GM21737 (cell line): ENCODE data around the gene NYAP1.
A peak's percentile ranks its signal among the peaks of the same experiment; 100 is the strongest.
"Not testable (repeated sequence)": the region's sequence is repeated elsewhere in the genome, so short reads cannot be mapped to it uniquely, and the experiment has no call there.

Experiments used
- ATAC-seq: cut with Tn5 transposase; IDR thresholded peaks from one replicate; pipeline ENCODE4 v1.9.1; 2021; ENCODE audit warnings: mild to moderate bottlenecking, moderate library complexity; ENCODE audit not compliant: unreplicated experiment

The NYAP1 gene

DNA sequence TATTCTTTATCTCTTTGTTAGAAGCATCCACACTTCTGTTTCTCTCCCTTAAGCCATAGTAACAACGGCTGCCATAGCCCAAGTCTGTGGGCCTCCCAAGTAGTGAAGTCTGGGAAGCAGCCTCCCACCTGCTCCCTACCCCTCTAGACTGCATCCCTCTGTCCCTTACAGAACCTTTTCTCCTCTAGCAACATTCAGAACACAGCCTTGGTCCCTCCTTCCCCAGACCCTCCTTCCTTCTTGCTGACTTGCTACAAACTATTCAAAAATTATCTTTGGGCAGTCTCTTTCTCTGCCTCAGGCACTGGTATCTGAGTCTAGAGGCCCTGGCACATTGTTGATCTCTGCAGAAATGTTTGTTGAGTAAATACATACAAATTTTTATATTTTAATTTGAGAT lies 2.3 kb upstream of the NYAP1 start:
- no peak for ATAC-seq

GRCh38 chr7:100482728-100483089 lies 1.0 kb upstream of the NYAP1 start:
- no peak for ATAC-seq

- ATAC-seq = peak; percentile 53
These were observed 521 bp upstream of the NYAP1 start for GRCh38 chr7:100483090-100483721.

DNA sequence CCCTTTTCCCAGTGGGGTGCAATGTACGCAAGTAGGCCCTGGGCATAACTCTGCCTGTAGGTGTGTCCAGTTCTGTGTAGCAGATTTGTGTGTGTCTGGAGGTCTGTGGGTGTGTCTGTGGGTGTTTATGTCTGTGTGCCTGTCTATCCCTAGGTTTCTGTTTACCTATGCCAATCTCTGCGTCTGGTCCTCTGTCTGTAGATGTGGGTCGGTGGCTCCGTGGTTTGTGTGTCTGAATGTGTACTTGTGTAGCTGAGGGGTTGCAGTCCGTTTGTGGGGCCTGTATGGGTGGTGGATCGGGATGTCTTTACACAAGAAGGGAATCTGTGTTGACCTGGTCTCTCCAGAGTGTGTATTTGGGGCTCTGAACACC lies 932 bp downstream of the NYAP1 start:
- no peak for ATAC-seq

DNA sequence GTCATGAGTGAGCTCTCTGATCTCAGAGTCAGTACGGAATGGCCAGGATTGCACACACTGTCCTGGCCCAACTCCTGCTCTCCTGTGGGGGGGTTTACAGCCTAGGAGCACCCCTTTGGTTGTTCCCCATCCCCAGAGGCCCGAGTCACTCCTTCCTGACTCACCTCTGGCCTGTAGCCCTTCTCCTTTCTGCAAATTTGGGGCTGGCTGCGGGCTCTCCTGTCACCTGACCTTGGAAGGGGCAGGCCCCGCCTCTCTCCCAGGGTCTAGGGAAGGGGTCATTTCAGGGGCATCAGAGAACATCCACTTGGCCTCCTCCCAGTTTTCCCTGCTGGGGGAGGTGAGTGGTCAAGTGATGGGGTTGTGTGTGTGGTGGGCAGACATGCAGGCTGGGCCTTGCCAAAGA lies 1.7 kb downstream of the NYAP1 start:
- ATAC-seq = no peak

DNA sequence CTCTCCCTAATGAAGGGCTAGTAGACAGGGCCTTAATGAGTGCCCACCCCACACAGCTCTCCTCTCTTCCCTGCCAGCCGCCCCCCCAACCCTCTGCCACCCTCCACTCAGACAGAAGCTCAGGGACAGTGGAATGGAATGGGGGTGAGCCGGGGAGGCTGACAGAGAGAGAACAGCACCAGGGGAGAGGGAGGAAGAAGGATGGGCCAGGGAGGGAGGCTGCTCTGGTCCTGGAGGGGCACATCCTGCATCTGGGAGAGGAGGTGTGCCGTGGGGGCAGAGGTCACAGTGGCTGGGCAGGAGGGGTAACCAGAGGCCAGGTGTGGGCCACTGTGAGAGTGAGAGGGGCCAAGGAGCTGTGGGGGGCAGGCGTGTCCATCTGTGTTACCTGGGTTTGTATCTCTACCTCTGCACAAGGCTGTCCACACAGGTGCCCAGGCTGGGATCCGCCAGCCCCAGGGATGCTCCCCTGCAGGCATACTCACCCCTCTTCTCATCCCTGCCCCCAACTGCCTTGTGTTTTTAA lies 2.4 kb downstream of the NYAP1 start:
- no peak for ATAC-seq

GRCh38 chr7:100486753-100487446 lies 3.2 kb downstream of the NYAP1 start:
- ATAC-seq = no peak

GRCh38 chr7:100488333-100489095 lies 4.8 kb downstream of the NYAP1 start:
- no peak for ATAC-seq

DNA sequence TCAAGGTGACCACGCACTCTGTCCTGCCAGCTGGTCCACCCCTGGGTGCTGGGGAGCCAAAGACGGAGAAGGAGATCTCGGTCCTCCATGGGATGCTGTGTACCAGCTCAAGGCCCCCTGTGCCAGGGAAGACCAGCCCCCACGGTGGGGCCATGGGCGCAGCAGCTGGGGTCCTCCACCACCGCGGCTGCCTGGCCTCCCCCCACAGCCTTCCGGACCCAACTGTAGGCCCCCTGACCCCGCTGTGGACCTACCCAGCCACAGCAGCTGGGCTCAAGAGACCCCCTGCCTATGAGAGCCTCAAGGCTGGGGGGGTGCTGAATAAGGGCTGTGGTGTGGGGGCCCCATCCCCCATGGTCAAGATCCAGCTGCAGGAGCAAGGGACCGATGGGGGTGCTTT lies 5.4 kb downstream of the NYAP1 start:
- no peak for ATAC-seq

GRCh38 chr7:100489824-100490223 lies 6.1 kb downstream of the NYAP1 start:
- no peak for ATAC-seq

GRCh38 chr7:100490483-100491191 lies 6.9 kb downstream of the NYAP1 start:
- ATAC-seq = no peak

DNA sequence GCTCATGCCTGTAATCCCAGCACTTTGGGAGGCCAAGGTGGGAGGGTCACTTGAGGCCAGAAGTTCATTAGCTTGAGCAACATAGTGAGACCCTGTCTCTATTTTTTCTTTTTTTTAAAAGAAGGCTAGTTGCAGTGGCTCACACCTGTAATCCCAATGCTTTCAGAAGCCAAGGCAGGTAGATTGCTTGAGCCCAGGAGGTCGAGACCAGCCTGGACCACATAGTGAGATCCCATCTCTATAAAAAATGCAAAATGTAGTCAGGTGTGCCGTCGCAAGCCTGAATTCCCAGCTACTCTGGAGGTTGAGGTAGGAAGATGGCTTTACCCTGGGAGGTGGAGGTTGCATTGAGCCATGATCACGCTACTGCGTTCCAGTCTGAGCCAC lies 7.5 kb downstream of the NYAP1 start:
- ATAC-seq = no peak

DNA sequence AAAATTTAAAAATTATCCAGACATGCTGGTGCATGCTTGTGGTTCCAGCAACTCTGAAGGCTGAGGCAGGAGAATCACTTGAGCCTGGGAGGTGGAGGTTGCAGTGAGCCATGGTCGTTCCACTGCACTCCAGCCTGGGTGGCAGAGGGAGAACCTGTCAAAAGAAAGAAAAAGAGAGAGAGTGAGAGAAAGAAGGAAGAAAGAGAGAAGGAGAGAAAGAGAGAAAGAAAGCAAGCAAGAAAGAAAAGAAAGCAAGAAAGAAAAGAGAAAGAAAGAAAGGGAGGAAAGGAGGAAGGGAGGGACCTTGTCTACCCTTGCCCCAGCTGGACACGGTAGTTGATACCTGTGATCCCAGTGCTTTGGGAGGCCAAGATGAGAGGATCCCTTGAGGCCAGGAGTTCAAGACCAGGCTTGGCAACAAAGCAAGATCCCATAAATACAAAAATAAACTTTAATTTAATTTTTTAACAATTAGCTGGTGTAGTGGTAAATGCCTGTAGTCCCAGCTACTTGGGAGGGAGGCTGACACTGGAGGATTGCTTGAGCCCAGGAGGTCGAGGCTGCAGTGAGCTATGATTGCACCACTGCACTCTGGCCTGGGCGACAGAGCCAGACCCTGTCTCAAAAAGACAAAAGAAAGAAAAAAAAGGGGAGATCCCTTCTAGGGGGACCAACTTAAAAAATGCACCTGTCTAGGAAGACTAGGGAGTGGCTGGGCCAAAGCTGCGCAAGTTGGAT lies 9.2 kb downstream of the NYAP1 start:
- ATAC-seq = no peak

DNA sequence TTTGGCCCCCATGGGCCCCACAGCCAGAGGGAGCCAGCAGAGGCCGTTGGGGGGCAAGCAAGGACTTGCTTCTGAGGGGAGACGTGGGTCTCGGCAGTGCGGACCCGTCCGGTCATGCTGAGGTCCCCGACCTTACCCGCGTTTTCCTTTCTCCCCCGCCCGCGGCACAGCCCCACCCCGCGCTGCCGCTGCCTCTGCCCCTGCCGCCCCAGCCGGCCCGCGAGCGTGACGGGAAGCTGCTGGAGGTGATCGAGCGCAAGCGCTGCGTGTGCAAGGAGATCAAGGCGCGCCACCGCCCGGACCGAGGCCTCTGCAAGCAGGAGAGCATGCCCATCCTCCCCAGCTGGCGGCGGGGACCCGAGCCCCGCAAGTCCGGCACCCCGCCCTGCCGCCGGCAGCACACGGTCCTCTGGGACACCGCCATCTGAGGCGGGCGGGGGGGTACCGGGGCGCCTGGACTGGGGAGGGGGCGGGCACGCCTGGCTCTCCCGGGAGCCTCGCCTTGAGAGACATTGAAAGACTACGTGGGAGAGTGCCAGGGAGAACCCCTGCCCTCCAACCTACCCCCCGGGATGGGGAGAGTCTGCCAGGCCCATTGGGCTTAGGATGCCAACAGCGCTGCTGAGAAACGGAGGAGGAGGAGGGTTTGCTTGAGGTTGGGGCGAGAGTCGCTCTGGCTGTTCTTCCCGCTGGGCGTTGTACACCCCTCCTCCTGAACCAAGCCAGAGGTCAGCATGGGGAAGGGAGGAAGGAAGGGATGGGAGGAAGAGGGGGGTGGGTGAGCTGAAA lies 9.9 kb downstream of the NYAP1 start:
- ATAC-seq = no peak

- no peak for ATAC-seq
These were observed 12.8 kb downstream of the NYAP1 start for GRCh38 chr7:100496509-100496908.

GRCh38 chr7:100500743-100501142 lies 17.0 kb downstream of the NYAP1 start:
- not testable (repeated sequence) for ATAC-seq

- not testable (repeated sequence) for ATAC-seq
These were observed 20.3 kb downstream of the NYAP1 start for GRCh38 chr7:100504031-100504430.

DNA sequence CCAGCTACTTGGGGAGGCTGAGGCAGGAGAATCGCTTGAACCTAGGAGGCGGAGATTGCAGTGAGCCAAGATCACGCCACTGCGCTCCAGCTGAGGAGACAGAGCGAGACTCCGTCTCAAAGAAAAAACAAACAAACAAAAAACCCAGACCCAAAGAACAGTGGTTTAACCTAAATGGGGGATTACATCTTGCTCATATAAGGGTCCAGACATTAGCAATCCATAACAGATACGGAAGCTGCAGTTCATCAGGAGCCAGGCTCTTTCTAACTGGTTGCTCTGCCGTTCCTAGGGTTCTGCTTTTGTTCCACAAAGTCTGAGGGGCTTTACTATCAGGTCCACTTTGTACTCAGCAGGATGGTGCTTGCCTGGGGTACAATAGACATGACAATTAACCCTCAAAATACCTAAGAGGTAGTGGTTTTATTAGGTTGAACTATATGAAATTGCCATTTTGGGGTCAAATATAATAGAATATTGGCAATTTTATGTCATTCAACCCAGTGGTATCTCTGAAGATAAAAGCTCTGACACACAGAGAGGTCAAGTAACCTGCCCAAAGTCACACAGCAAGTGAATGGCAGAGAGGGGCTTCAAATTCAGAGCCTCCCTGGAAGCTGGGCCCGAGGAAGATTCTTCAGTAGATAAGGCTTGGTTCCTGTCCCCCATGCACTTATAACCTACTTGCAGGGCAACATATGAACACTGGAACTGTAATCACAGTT lies 21.3 kb downstream of the NYAP1 start:
- ATAC-seq = no peak

- no peak for ATAC-seq
These were observed 22.7 kb downstream of the NYAP1 start for GRCh38 chr7:100506356-100506923.
